ENCODE results near the gene PLAC1.

The PLAC1 gene

GRCh38 chrX:134546187-134546586, 112.1 kb downstream of the PLAC1 start:
- TF ChIP-seq ZFP30 (CRISPR knock-in tag; IDR thresholded peaks at IDR 0.05): no peak
- no peak for ATAC-seq

GRCh38 chrX:134545510-134545909, 112.8 kb downstream of the PLAC1 start:
- no peak for TF ChIP-seq POU6F1 (CRISPR knock-in tag; IDR thresholded peaks at IDR 0.05; ENCODE audit: borderline replicate concordance, low read depth)
- no peak for TF ChIP-seq GLIS3 (CRISPR knock-in tag; IDR thresholded peaks at IDR 0.05)
- TF ChIP-seq ZFP30 (CRISPR knock-in tag; IDR thresholded peaks at IDR 0.05): no peak
- no peak for TF ChIP-seq RARB (CRISPR knock-in tag; IDR thresholded peaks at IDR 0.05)
- no peak for TF ChIP-seq PATZ1 (CRISPR knock-in tag; IDR thresholded peaks at IDR 0.05; ENCODE audit: borderline replicate concordance)
- TF ChIP-seq TCF4 (CRISPR knock-in tag; IDR thresholded peaks at IDR 0.05; ENCODE audit: borderline replicate concordance): no peak
- no peak for TF ChIP-seq PPARA (CRISPR knock-in tag; IDR thresholded peaks at IDR 0.05; ENCODE audit: borderline replicate concordance)
- no peak for TF ChIP-seq ARNTL (CRISPR knock-in tag; IDR thresholded peaks at IDR 0.05; ENCODE audit: borderline replicate concordance, low read depth)
- no peak for TF ChIP-seq ISL1 (CRISPR knock-in tag; IDR thresholded peaks at IDR 0.05)
- TF ChIP-seq, protein P1, sequence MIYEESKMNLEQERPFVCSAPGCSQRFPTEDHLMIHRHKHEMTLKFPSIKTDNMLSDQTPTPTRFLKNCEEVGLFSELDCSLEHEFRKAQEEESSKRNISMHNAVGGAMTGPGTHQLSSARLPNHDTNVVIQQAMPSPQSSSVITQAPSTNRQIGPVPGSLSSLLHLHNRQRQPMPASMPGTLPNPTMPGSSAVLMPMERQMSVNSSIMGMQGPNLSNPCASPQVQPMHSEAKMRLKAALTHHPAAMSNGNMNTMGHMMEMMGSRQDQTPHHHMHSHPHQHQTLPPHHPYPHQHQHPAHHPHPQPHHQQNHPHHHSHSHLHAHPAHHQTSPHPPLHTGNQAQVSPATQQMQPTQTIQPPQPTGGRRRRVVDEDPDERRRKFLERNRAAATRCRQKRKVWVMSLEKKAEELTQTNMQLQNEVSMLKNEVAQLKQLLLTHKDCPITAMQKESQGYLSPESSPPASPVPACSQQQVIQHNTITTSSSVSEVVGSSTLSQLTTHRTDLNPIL (CRISPR knock-in tag; IDR thresholded peaks at IDR 0.05; ENCODE audit: low read depth): no peak
- no peak for TF ChIP-seq ZNF70 (CRISPR knock-in tag; IDR thresholded peaks at IDR 0.05)
- TF ChIP-seq OSR1 (CRISPR knock-in tag; IDR thresholded peaks at IDR 0.05): no peak
- no peak for TF ChIP-seq ZC3H10 (CRISPR knock-in tag; IDR thresholded peaks at IDR 0.05)
- TF ChIP-seq, protein P2, sequence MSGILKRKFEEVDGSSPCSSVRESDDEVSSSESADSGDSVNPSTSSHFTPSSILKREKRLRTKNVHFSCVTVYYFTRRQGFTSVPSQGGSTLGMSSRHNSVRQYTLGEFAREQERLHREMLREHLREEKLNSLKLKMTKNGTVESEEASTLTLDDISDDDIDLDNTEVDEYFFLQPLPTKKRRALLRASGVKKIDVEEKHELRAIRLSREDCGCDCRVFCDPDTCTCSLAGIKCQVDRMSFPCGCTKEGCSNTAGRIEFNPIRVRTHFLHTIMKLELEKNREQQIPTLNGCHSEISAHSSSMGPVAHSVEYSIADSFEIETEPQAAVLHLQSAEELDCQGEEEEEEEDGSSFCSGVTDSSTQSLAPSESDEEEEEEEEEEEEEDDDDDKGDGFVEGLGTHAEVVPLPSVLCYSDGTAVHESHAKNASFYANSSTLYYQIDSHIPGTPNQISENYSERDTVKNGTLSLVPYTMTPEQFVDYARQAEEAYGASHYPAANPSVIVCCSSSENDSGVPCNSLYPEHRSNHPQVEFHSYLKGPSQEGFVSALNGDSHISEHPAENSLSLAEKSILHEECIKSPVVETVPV (CRISPR knock-in tag; IDR thresholded peaks at IDR 0.05): no peak
- no peak for ATAC-seq

DNA sequence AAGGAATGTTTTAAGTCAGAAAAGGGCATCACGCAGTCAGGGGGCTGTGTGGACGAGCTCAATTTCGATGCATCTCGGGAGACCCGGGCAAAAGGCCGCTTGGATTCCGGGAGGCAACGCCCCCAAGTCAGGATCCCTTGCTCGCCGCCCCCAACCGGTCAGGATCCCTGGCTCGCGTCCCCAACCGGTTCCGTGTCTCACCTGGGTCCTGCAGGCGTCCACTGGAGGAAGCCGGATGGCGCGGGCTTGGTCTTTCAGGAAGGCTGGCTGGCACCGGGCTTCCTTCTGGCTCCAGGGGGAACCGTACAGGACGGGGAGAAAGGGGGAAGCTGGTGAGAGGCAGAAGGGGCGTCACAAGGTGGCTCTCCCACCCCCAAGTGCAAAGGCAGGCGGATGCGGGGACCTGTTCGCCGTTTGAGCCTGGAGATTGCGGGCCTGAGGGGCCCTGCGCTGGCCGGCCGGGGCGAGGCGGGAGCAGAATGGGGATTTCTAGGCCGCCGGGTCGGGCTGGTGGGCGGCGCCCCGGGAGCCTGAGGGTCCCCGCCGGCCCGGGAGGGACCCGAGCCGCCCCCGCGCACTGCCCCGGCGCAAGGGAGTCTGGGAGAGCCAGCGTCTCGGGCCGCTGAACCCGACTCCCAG, 113.6 kb downstream of the PLAC1 start:
- no peak for TF ChIP-seq ZNF565 (CRISPR knock-in tag; conservative IDR thresholded peaks at IDR 0.05; ENCODE audit: low read depth)
- TF ChIP-seq, protein P1 (CRISPR knock-in tag; IDR thresholded peaks at IDR 0.05; ENCODE audit: low read depth): no peak
- TF ChIP-seq PATZ1 (CRISPR knock-in tag; IDR thresholded peaks at IDR 0.05; ENCODE audit: borderline replicate concordance): no peak
- no peak for TF ChIP-seq ZC3H10 (CRISPR knock-in tag; IDR thresholded peaks at IDR 0.05)
- TF ChIP-seq, protein P3, sequence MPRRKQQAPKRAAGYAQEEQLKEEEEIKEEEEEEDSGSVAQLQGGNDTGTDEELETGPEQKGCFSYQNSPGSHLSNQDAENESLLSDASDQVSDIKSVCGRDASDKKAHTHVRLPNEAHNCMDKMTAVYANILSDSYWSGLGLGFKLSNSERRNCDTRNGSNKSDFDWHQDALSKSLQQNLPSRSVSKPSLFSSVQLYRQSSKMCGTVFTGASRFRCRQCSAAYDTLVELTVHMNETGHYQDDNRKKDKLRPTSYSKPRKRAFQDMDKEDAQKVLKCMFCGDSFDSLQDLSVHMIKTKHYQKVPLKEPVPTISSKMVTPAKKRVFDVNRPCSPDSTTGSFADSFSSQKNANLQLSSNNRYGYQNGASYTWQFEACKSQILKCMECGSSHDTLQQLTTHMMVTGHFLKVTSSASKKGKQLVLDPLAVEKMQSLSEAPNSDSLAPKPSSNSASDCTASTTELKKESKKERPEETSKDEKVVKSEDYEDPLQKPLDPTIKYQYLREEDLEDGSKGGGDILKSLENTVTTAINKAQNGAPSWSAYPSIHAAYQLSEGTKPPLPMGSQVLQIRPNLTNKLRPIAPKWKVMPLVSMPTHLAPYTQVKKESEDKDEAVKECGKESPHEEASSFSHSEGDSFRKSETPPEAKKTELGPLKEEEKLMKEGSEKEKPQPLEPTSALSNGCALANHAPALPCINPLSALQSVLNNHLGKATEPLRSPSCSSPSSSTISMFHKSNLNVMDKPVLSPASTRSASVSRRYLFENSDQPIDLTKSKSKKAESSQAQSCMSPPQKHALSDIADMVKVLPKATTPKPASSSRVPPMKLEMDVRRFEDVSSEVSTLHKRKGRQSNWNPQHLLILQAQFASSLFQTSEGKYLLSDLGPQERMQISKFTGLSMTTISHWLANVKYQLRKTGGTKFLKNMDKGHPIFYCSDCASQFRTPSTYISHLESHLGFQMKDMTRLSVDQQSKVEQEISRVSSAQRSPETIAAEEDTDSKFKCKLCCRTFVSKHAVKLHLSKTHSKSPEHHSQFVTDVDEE (CRISPR knock-in tag; IDR thresholded peaks at IDR 0.05): no peak
- TF ChIP-seq BACH2 (CRISPR knock-in tag; IDR thresholded peaks at IDR 0.05; ENCODE audit: borderline replicate concordance): no peak
- no peak for TF ChIP-seq ZFP30 (CRISPR knock-in tag; IDR thresholded peaks at IDR 0.05)
- TF ChIP-seq ZNF70 (CRISPR knock-in tag; IDR thresholded peaks at IDR 0.05): no peak
- TF ChIP-seq, protein P2 (CRISPR knock-in tag; IDR thresholded peaks at IDR 0.05): no peak
- TF ChIP-seq GLIS3 (CRISPR knock-in tag; IDR thresholded peaks at IDR 0.05): no peak
- no peak for TF ChIP-seq ESRRG (CRISPR knock-in tag; IDR thresholded peaks at IDR 0.05)
- TF ChIP-seq POU6F1 (CRISPR knock-in tag; IDR thresholded peaks at IDR 0.05; ENCODE audit: borderline replicate concordance, low read depth): no peak
- no peak for TF ChIP-seq ZNF8 (CRISPR knock-in tag; IDR thresholded peaks at IDR 0.05)
- no peak for TF ChIP-seq RARB (CRISPR knock-in tag; IDR thresholded peaks at IDR 0.05)
- TF ChIP-seq ARNTL (CRISPR knock-in tag; IDR thresholded peaks at IDR 0.05; ENCODE audit: borderline replicate concordance, low read depth): no peak
- TF ChIP-seq CSDC2 (CRISPR knock-in tag; IDR thresholded peaks at IDR 0.05): no peak
- TF ChIP-seq TCF4 (CRISPR knock-in tag; IDR thresholded peaks at IDR 0.05; ENCODE audit: borderline replicate concordance): no peak
- ATAC-seq: no peak
